CD4-positive, alpha-beta T cell treated with Interleukin-6 at 100 ng/mL for 8 hours (primary cell): Measurements from ENCODE around the gene CCT4.
"Not testable (repeated sequence)": the region's sequence is repeated elsewhere in the genome, so short reads cannot be mapped to it uniquely, and the experiment has no call there.

Experiments
- DNase-seq: peaks from one replicate; pipeline ENCODE4 v3.0.0-alpha.2; 2020; ENCODE audit warnings: mixed read lengths, low spot score

Gene CCT4, protein sequence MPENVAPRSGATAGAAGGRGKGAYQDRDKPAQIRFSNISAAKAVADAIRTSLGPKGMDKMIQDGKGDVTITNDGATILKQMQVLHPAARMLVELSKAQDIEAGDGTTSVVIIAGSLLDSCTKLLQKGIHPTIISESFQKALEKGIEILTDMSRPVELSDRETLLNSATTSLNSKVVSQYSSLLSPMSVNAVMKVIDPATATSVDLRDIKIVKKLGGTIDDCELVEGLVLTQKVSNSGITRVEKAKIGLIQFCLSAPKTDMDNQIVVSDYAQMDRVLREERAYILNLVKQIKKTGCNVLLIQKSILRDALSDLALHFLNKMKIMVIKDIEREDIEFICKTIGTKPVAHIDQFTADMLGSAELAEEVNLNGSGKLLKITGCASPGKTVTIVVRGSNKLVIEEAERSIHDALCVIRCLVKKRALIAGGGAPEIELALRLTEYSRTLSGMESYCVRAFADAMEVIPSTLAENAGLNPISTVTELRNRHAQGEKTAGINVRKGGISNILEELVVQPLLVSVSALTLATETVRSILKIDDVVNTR

DNA sequence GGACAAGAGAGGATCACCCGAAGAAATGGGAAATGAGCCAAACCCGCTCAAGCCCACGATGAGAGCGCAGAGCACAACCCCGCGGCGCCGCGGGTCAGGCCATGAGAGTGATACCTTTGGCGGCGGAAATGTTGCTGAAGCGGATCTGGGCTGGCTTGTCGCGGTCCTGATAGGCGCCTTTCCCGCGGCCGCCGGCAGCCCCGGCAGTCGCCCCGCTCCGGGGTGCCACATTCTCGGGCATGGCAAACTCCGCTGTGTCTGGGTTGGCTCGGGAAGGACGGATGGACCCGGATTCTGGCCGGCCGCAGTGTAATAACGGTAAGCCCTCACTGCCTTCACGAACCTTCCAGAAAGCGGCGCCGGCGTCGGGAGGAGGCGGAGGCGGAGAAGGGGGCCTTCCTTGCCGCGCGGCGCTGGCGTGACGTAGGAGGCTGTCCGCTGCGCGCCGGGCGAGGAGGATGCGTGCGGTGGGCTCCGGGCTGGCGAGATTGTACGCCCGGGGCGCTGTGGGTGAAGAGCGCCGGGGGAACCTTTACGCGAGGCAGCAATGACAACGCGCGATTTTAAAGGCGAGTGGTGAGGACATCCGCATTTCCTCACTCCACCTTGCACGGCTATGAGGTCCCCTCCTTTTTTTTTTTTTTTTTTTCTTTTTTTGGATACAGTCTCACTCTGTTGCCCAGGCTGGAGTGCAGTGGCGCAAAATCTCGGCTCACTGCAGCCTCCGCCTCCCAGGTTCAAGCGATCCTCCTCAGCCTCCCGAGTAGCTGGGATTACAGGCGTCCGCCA, at the start of gene CCT4:
Gene CCT4, minus strand, starts transcription at position 390 of the 789 bp plus-strand sequence. Its CDS starts 149 bp downstream, at position 241.
- peak; percentile 85 for DNase-seq

DNA sequence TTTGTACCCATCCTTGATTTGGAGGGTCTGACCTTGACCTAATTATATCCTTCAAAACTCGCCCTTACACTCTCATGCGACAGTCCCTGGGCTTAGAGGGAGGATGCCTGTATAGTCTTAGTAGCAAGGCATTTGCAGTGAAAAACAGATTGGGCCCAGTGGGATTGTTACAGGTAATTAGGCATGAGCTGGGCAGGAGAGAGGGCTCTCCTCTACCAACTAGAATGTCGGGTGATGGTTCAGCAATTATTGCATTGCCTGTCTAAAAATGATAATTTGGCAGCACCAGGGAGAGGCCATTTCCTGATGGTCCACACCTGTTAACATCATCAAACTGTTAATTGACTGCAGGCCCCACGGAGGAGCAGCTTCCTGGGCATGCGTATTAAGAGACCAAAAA, 49.4 kb upstream of the CCT4 start:
- DNase-seq, result no peak

DNA sequence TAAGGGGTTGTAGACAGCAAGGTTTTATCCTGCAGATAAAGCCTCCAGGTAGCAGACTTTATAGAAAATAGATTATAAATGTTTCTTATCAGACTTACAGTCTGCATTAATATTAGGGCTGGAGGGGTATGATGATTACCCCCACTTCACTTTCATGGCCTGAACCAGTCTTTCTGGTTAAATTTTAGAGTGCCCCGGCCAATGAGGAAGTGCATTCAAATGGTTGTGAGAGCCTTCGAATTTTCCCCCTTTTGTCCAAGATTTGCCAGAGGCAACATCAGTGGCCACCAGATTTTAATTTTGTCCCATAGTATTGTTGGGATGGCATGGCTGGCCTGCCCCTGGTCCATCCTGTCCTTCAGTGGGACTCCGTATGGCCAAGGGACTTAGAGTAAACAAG, 48.6 kb upstream of the CCT4 start:
- DNase-seq, result no peak

DNA sequence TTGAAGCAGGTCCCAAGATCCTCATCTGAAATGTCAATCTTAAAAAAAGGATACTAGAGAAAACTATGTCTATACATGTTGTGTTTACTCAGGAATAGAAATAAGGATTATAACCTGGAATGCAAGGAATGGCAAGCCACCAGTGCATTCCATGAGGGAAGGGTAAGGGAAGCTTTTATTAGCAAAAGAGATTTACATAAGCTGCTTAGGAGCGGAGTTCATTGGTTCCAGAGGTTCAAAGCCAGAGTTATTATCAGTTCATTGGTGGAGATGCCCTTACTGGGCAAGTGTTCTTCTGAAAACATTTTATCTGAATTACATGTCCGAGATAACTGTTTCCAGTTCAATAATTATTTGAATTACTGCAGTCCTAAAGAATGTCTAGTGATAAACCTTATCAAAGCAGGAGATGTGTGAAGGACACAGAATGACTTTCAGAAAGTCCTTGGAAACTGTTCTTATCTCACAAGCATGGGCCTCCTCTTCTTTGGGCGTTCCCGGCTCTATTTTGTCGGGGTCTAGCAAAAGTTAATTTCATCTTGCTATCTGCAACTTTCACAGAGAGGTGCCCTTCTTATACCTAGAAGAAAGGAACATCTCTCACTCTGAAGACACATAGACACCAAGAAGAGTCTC, 40.5 kb upstream of the CCT4 start:
- DNase-seq, result no peak

DNA sequence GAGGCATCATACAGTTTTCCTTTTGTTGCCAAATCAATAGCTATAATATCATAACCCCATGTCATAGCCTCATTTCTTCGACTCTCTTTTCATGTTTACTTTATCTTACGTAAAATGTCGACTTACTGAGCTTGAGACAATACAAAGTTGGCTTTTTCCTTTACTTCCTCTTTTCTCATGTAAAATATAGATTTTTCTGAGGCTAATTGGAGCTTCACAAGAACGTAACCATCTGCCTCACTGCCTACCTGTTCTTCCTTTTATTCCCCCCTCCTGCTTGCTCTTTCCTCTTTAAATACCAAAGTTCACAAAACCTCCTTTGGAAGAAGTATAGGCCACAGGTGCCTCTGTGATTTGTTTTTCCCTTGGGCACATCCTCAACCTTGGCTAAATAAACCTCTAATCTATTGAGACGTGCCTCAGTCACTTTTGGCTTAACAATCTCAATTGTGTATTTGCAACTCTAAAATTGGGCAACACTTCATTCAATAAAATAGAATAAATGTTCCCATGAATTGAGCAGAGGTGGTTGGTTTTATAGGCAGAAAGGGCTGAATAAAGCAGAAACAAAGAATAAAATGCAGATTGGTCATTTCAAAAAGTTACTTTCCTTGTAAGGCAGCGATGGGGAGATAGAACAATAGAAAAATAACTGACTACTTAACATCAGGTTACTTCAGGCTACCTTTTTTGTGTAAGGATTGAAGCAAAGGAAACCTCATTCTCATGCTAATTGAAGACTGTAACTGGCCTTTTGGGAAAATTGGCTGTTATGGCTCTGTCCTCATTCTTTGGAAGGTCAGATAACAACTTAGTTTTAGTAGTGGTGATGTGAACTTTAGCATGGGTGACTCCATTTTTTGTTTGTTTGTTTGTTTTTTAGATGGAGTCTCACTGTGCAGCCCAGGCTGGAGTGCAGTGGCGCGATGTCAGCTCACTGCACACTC, 38.3 kb upstream of the CCT4 start:
- no peak for DNase-seq

DNA sequence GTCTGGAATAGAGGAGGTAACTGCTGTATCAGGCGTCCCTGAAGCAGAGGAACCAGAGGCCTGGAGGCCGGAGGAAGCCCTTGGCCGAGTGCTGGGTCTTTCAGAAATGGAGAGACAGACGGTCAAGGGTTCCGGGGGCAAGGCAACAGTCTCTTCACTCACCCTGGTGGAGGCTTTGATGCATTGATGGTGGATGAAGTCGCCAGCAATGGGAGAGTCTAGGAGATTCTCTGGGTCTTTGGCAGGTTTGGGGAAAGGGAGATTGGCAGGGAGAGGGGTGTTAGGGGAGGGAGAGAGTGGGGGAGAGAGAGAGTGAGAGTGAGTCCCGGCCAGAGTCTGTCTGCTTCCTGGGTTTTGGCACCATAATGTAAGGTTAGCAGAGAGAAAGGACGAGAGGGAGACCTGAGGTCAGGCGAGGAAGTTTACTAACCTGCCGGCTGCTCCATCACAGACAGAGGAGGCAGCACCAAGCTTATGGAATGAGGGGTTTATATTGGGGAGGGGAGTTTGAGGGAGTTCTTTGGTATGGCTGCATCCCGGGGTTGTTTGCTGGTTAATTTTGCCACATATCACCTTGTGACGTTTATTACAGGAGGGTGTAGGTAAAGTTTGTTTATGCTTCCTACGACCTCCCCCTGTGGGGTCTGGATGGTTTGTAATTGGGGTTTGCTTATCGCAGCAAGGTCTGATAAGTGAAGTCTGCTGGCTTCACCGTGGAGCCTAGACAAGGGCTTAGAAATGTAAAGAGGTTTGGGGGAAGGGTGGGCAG, 36.6 kb upstream of the CCT4 start:
- DNase-seq, result no peak

DNA sequence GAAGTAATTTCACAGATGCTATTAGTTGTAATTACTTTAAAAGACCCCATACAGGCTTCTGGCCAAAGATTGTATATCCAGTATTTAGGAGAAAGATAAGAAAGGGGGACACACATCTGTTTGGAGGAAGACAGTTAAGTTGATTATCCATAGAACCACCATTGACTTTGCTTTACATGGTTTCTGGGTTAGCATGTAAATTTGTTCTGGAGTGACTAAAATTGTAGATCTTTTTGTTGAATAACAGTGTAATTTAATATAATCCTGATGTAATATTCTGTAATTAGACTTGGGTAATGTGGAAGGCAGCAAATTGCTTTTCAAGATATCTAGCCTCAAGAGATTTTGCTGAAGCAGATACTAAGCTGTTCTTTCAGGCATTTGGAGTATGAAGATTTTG, 34.3 kb upstream of the CCT4 start:
- DNase-seq, result no peak

DNA sequence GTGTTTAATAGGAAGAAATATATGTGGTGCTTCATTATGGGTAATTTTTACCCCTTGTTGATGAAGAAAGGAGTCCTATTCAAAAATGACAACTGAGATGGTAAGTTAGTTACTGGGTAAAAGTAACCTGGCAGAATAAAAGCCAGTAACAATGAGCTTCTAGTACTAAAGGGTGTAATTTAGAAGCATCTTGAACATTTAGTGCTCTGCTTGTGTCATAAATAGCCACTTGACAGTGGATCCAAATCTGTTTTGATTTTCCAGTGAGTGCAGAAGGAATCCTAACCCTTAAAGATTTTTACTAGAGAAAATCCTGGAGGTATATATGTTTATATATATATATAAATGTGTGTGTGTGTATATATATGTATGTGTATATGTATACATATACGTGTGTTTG, 32.1 kb upstream of the CCT4 start:
- DNase-seq, result no peak

DNA sequence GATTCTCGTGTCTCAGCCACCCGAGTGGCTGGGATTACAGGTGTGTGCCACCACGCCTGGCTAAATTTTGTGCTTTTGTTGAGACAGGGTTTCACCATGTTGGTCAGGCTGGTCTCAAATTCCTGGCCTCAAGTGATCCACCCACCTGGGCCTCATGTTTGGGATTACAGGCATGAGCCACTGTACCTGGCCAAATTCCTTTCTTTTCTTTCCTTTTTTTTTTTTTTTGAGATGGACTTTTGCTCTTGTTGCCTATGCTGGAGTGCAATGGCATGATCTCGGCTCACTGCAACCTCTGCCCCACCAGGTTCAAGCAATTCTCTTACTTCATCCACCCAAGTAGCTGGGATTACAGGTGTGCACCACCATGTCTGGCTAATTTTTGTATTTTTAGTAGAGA, 26.3 kb upstream of the CCT4 start:
- DNase-seq, result not testable (repeated sequence)

DNA sequence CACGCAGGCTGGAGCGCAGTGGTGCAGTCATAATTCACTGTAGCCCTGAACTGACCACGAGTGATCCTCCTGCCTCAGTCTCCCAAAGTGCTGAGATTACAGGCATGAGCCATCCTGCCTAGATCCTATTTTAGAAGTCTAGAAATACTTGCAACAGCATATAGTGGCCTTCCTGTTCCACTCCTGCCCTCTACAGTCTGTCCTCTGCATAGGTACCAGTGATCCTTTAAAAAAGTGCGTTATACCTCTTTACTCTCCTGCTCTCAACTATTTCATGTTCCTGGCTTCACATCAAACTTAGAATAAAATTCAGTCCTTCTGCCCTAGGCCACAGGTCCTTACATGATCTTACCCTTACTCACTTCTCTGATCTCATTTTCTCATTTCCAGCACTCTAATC, 23.1 kb upstream of the CCT4 start:
- no peak for DNase-seq

DNA sequence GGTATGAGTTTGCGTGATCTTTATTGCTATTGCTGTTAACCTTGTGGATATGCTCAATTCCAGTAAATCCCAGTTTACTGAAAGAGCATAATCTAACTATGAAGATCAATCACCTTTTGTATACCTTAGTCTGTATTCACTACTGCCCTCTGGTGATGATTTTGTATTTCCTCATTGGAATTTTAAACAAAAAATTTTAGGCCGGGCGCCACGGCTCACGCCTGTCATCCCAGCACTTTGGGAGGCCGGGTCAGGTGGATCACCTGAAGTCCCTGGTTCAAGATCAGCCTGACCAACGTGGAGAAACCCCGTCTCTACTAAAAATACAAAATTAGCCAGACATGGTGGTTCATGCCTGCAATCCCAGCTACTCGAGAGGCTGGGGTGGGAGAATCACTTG, 22.1 kb upstream of the CCT4 start:
- DNase-seq, result no peak

DNA sequence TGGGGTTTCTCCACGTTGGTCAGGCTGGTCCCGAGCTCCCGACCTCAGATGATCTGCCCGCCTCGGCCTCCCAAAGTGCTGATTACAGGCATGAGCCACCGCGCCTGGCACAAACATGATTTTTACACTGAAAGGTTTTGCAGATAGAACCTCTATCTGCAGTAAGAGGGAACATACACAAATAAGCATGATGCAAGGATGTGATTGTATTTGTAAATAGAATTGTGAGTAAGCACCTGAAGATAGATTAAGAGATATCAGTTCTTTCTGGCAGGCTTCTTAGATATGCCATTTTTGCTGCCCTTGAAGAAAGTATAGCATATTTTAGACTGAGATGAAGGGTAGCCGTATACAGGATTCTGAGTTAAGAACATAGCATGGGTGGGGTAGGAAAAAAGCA, 20.7 kb upstream of the CCT4 start:
- no peak for DNase-seq

DNA sequence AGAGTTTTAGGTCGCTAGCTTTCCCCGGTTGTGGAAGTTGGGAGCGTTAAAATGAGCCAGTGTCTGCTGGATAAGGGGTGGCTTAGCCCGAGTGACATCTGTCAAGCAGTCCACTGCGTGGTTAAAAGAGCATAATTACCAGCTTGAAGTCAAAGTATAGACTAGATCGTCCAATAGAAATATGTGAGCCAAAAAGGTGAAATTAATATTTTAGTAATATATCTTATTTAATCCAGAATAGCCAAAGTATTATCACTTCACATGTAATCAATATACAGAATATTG, 17.7 kb upstream of the CCT4 start:
- no peak for DNase-seq

DNA sequence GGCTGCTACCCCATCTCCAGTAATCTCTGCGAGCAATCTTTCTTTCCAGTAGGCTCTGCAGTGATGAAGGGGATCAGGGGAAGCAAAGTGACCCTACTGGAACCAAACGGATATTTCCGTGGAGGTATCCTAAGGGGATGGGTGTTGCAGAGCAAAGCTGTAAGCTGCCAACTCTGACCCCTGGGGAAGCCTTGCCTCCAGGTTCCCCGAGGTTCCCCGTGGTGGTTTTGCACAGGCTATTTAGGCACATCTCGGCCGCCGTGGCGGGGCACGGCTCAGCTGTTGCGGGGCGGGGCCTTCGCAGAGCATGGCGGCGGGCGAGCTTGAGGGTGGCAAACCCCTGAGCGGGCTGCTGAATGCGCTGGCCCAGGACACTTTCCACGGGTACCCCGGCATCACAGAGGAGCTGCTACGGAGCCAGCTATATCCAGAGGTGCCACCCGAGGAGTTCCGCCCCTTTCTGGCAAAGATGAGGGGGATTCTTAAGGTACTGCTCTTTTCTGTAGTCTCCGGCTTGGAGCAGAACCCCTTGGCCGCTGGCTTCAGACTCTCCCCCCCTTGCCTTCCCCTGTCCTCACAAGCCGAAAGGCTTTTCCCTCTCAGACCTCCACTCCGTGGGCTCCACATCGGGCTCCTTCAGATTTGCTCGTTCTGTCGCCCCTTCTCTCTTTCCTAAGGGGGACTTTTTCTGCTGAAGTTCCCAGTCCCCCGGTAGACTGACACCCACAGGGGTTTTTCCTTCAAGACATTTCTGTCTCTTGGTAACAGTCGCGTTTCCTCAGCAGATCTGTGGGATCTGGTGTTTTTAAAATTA, 17.1 kb upstream of the CCT4 start, which contains the start of gene COMMD1:
Gene COMMD1, plus strand, starts transcription at position 303 of the 814 bp plus-strand sequence. Its CDS starts 5 bp downstream, at position 308.
- peak; percentile 78 for DNase-seq

DNA sequence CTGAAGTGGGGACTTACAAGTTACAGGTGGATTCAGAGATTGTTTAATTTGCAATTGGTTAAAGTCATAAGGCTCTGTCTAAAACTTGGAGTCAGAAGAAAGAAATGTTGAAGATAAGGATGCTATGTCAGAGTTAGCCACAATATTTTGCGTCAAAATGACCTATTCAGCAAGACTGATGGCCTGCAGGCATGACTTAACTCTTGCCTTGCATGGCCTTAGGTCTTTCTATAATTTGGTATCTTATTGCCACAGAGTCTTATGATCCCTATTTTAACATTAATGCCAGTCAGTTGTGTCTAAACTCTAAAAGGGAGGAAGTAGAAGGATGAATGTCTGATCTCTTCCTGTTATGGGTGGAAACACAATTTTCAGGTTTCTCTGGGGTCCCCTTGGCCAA, 11.8 kb upstream of the CCT4 start:
- DNase-seq, result no peak

DNA sequence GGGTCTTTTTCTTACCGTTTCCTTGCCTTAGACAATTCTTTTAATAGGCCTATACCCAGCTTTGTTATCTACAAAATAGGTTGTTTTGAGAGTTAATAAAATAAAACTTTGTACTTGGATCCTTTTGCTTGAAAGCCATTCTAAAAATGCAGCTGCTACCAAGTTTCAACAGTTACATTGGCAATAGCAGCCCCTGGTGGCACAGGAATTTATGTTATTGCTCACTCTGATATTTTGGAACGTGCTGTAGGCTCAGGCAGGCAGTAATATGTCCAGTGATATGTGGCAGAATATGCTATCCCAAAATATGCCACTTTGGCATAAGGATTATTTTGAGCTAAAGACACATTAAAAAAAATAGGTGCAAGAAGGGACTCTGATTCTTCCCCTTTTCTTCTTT, 10.4 kb upstream of the CCT4 start:
- no peak for DNase-seq

DNA sequence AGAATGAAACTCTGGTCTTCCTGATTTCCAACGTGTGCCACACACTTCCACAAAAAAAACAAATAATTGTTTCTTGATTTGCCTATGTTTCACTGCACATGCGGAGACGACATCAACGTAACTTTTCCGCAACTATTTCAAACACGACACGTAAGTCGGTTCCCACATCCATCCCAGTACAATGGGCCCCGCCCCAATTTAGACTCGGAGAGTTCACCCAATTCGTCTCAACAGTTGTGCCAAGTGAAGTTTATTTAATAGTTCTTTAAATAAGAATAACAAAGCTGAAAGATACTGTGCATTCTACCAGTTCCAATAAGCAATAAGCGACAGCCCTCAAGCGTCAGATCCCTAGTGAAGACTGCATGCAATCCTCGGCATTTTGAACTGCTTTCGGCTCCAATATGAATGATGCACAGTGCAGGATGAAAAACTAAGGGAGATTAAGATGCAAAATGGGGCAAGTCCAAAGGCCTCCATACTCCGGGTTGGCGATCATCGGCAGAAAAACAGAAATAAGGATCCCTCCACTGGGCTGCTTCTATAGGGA, 664 bp downstream of the CCT4 start:
- DNase-seq, result no peak

DNA sequence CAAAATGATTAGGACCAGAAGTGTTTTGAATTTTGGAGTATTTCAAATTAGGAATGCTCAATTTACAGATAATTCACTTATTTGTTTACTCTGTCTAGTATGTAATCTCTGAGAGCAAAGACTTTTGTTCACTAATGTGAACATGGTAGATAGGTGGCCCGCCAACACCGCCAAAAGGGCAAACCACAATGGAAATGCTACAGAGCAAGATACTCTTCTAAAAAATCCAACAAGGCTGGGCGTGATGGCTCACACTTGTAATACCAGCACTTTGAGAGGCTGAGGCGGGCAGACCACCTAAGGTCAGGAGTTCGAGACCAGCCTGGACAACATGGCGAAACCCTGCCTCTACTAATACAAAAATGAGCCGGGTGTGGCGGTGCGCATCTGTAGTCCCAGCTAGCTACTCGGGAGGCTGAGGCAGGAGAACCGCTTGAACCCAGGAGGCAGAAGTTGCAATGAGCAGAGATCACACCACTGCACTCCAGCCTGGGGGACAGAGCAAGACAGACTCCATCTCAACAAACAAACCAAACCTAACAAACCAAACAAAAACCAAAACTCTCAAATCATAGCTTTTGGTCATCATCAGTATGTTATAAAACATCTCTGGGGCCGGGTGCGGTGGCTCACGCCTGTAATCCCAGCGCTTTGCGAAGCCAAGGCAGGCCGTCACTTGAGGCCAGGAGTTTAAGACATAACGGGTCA, 2.4 kb downstream of the CCT4 start:
- no peak for DNase-seq

DNA sequence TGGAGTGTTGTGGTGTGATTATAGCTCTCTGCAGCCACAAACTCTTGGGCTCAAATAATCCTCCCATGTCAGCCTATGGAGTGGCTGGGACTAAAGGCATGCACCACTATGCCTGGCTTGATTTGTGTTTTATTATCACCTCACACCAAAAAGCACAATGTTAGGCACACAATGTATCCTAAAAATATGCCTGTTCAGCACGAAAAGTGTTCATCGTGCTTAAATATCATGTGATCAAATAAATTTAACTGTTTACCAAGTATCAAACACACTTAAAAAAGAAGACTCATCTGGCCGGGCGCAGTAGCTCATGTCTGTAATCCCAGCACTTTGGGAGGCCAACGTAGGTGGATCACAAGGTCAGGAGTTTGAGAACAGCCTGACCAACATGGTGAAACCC, 5.6 kb downstream of the CCT4 start:
- no peak for DNase-seq
